Psoas muscle (tissue), 8 donors: Measurements from ENCODE around the gene RPP25L. TPM values are rescaled to one million over a fixed set of nuclear protein-coding genes. Genes with fewer than 3 reads are reported as not detected.

ENCODE experiments used
- ATAC-seq, 4 donors: fragments of 200-7000 bp; cut with Tn5 transposase; one replicate each; pipeline ENCODE4 v1.9.1; 2020; ENCODE audit warnings: moderate library complexity in 3 of 4, mild to moderate bottlenecking in 2 of 4
- DNase-seq, 2 donors: peaks; one replicate each; pipeline ENCODE4 v3.0.0-alpha.2; 2020
- H3K27ac ChIP-seq: fragments of 200-600 bp; one replicate; pipeline ENCODE4 v1.8.0; 2022
- H3K27me3 ChIP-seq, 3 donors: fragments of 200-600 bp in 1 of 3; one replicate each; pipeline versions ENCODE4 v1.6.1 to v1.8.0; 2013 to 2022; ENCODE audit warnings: low read length in 2 of 3, mild to moderate bottlenecking in 2 of 3, moderate library complexity in 1 of 3; ENCODE audit not compliant: insufficient read depth in 3 of 3
- H3K36me3 ChIP-seq, 2 donors: fragments of 200-600 bp in 1 of 2; one replicate each; pipeline versions ENCODE4 v1.6.1 to v1.8.0; 2013 to 2022; ENCODE audit warnings: low read depth in 1 of 2, mild to moderate bottlenecking in 1 of 2, moderate library complexity in 1 of 2; ENCODE audit not compliant: insufficient read depth in 1 of 2
- H3K4me1 ChIP-seq: fragments of 200-600 bp; one replicate; pipeline ENCODE4 v1.8.0; 2022
- H3K4me3 ChIP-seq: fragments of 200-600 bp; one replicate; pipeline ENCODE4 v1.8.0; 2022; ENCODE audit warnings: mild to moderate bottlenecking
- H3K9me3 ChIP-seq: fragments of 200-600 bp; one replicate; pipeline ENCODE4 v1.8.0; 2022
- CTCF ChIP-seq: fragments of 200-600 bp; IDR thresholded peaks from one replicate; pipeline ENCODE4 v1.8.0; 2022; ENCODE audit warnings: antibody characterized with exemption
- WGBS, 3 donors: extraction: QIAGEN DNeasy Blood & Tissue Kit; methylation state at CpG; one replicate each; pipeline versions ENCODE4 v1.1.6 to v1.1.7; 2013; 5-methylcytosine and 5-hydroxymethylcytosine counted together
- intact Hi-C, 2 donors: fragments of 100-400 bp; cut with DNase I; formaldehyde crosslinking; loops; one replicate each; pipeline versions ENCODE4 v1.11.0 to v1.14.2; 2022
- polyA plus RNA-seq, 3 donors: library from polyadenylated mRNA; stranded (reverse); fragments of 200-250 nt; gene quantifications; one replicate each; pipeline ENCODE4 v1.2.3, GENCODE V29; 2013
- total RNA-seq, 4 donors: library from RNA; stranded (reverse); fragmentation: NEBNext Ultra II Directional in 2 of 4; extraction: Animal tissue kit (Norgen Biotek cat#: 25700) in 2 of 4; gene quantifications; one replicate each; pipeline versions ENCODE4 v1.2.1 to v1.2.4, GENCODE V29; 2021 to 2023
- donor health status: healthy with polysubstance abuse.
- donor health status: DM: no; HTN: no; CAD: no; lungs with moderate emphysema.
- donor health status: Bipolar disorder and iron deficiency.
- donor health status: healthy.
- donor health status: DM: yes; HTN: yes; CAD: no.
- donor health status: DM: no; HTN: no; CAD: no.
- donor health status: DM: no; HTN: no; CAD: no.
- donor health status: DM: yes; HTN: yes; CAD: no.

RPP25L gene
- total and polyA plus RNA-seq, 7 donors: 58.5 to 124 (median 69.7) TPM

GRCh38 chr9:34589636-34590380 lies 22.1 kb downstream of the RPP25L start, which contains the start of gene CNTFR:
TSS of gene CNTFR (minus strand) at chr9:34589724. CDS start at chr9:34568981, 20,743 bp downstream.
- Histone ChIP-seq H3K36me3 (no peaks in the 10 kb centered on the region), H3K27ac (peak within 1 kb of the TSS; percentile 76), H3K4me3 (peak within 1 kb of the TSS; percentile 80), H3K27me3 (no peaks in the 10 kb centered on the region), H3K4me1 (peaks cover 59% of the 10 kb centered on the region), H3K9me3 (no peaks in the 10 kb centered on the region)
- TF ChIP-seq CTCF: no peak
- WGBS, 3 donors: 1 to 6% (median 1%) methylated on average over 37 to 104 of the region's 104 CpGs
- peak; percentile 71 to 88 for DNase-seq
- peak; percentile 28 to 61 (median 50) for ATAC-seq
- intact Hi-C loops: loop anchor here in 1 of 2 donors (2.0 to 5.0 kb wide), 2 partner anchors 43 to 258 kb away; no protein-coding TSS in a partner anchor

GRCh38 chr9:34588671-34589635 lies 22.9 kb downstream of the RPP25L start:
- Histone ChIP-seq H3K27me3 (no peaks in the 10 kb centered on the region), H3K4me3 (peak overlapping the region; percentile 80), H3K36me3 (no peaks in the 10 kb centered on the region), H3K9me3 (no peaks in the 10 kb centered on the region), H3K4me1 (peaks cover 50% of the 10 kb centered on the region), H3K27ac (peak overlapping the region; percentile 76)
- 2 to 5% (median 3%) methylated on average over 69 to 86 of the region's 86 CpGs for WGBS, 3 donors
- TF ChIP-seq CTCF: no peak
- DNase-seq (peak in 1 of 2 donors; percentile 70), ATAC-seq (no peak)
- intact Hi-C loops: no loop called here

- intact Hi-C loops: no loop called here
- H3K36me3 ChIP-seq: no peaks in the 10 kb centered on the region
- peak overlapping the region; percentile 80 for H3K4me3 ChIP-seq
- no peak for TF ChIP-seq CTCF
- WGBS, 3 donors: 61 to 73% (median 61%) methylated on average over 2 of the region's 2 CpGs
- DNase-seq (no peak), ATAC-seq (no peak)
- no peaks in the 10 kb centered on the region for H3K9me3 ChIP-seq
- H3K4me1 ChIP-seq: peaks cover 37% of the 10 kb centered on the region
- H3K27ac ChIP-seq: peak overlapping the region; percentile 7
- H3K27me3 ChIP-seq: no peaks in the 10 kb centered on the region
Observed at GRCh38 chr9:34587271-34587670, 24.6 kb downstream of the RPP25L start.

- Histone ChIP-seq H3K36me3 (peaks cover 0 to 3% of the 10 kb centered on the region in 2 donors), H3K27ac (peak overlapping the region; percentile 9), H3K27me3 (no peaks in the 10 kb centered on the region), H3K4me3 (peak overlapping the region; percentile 80), H3K9me3 (no peaks in the 10 kb centered on the region), H3K4me1 (peaks cover 39% of the 10 kb centered on the region)
- WGBS, 3 donors: 41 to 56% (median 53%) methylated on average over 11 of the region's 11 CpGs
- TF ChIP-seq CTCF: no peak
- ATAC-seq (no peak), DNase-seq (no peak)
- intact Hi-C loops: no loop called here
Observed at GRCh38 chr9:34585946-34586669, 25.8 kb downstream of the RPP25L start.
